Kidney (tissue), 14 donors: Measurements from ENCODE around the gene RAB33B. TPM values are rescaled to one million over a fixed set of nuclear protein-coding genes. Genes with fewer than 3 reads are reported as not detected.

Experiments
- DNase-seq, 5 donors: peaks; one replicate each; pipeline ENCODE4 v3.0.0-alpha.2; 2013 to 2020
- FAIRE-seq: peaks from 2 replicates; lab custom pipeline; 2012; peaks lifted over from hg19 to GRCh38; lab: Jason Lieb, UNC
- H3K27ac ChIP-seq, 2 donors: one replicate each; pipeline ENCODE4 v1.7.0; 2013; ENCODE audit warnings: low read depth in 2 of 2, low read length in 2 of 2, inconsistent platforms in 1 of 2
- H3K27me3 ChIP-seq: one replicate; pipeline ENCODE4 v1.7.1; 2013; ENCODE audit warnings: low read length, inconsistent platforms; ENCODE audit not compliant: control insufficient read depth, insufficient read depth
- H3K36me3 ChIP-seq, 3 donors: one replicate each; pipeline versions ENCODE4 v1.7.0 to v1.7.1; 2013; ENCODE audit warnings: low read length in 3 of 3, control low read depth in 1 of 3, inconsistent platforms in 1 of 3; ENCODE audit not compliant: insufficient read depth in 3 of 3, control insufficient read depth in 2 of 3
- H3K4me1 ChIP-seq, 3 donors: one replicate each; pipeline versions ENCODE4 v1.7.0 to v1.7.1; 2013; ENCODE audit warnings: low read length in 3 of 3, inconsistent platforms in 1 of 3, low read depth in 1 of 3; ENCODE audit not compliant: control insufficient read depth in 2 of 3, insufficient read depth in 2 of 3
- H3K4me3 ChIP-seq, 3 donors: one replicate each; pipeline versions ENCODE4 v1.7.0 to v1.8.1; 2013; ENCODE audit warnings: low read length in 3 of 3, control low read depth in 1 of 3, inconsistent platforms in 1 of 3
- H3K9ac ChIP-seq, 3 donors: one replicate each; pipeline versions ENCODE4 v1.7.0 to v1.7.1; 2013; ENCODE audit warnings: low read length in 3 of 3, control low read depth in 1 of 3, inconsistent platforms in 1 of 3
- H3K9me3 ChIP-seq, 3 donors: one replicate each; pipeline versions ENCODE4 v1.7.0 to v1.7.1; 2013; ENCODE audit warnings: low read length in 3 of 3, control low read depth in 1 of 3, inconsistent platforms in 1 of 3; ENCODE audit not compliant: control insufficient read depth in 2 of 3, insufficient read depth in 1 of 3
- intact Hi-C: fragments of 100-400 bp; cut with DNase I; formaldehyde crosslinking; loops from one replicate; pipeline ENCODE4 v1.11.1; 2022
- polyA plus RNA-seq: library from polyadenylated mRNA; stranded (reverse); fragments of 350-450 nt; fragmentation: Illumina TruSeq; extraction: RNeasy Lipid Tissue Mini Kit (QIAGEN cat#74804); gene quantifications from one replicate; pipeline ENCODE4 v1.2.3, GENCODE V29; 2014; ENCODE audit warnings: low read depth, low replicate concordance; ENCODE audit not compliant: insufficient read depth
- total RNA-seq: library from RNA; stranded (reverse); fragmentation: NEBNext Ultra II Directional; extraction: Animal tissue kit (Norgen Biotek cat#: 25700); gene quantifications from one replicate; pipeline ENCODE4 v1.2.1, GENCODE V29; 2021
- TF ChIP-seq, protein P1 (sequence below): IDR thresholded peaks from 3 replicates; pipeline ENCODE4 v1.5.1; 2012; ENCODE audit warnings: mild to moderate bottlenecking, moderate library complexity, borderline replicate concordance; ENCODE audit not compliant: insufficient read depth; ENCODE audit errors: extremely low read depth
- donor health status: control.
- donor health status: control.
- donor health status: control.
- donor health status: control.
- donor health status: control.
- donor health status: DM: yes; HTN: yes; CAD: no.
- donor health status: Normal renal cell carcinoma (clear cell type).

Gene RAB33B
- total and polyA plus RNA-seq, 2 donors from 2014 or later, result 2.5 to 9.8 TPM

- Histone ChIP-seq H3K36me3 (peaks cover 6 to 11% (median 8%) of the 10 kb centered on the region in 3 donors), H3K27ac (no peak overlapping the region), H3K27me3 (no peaks in the 10 kb centered on the region), H3K4me3 (no peak overlapping the region), H3K9ac (no peak overlapping the region), H3K9me3 (peaks cover 0 to 11% (median 0%) of the 10 kb centered on the region in 3 donors), H3K4me1 (no peaks in the 10 kb centered on the region)
- intact Hi-C loops, result no loop called here
- DNase-seq, result no peak
- no peak for FAIRE-seq
- TF ChIP-seq, protein P1, sequence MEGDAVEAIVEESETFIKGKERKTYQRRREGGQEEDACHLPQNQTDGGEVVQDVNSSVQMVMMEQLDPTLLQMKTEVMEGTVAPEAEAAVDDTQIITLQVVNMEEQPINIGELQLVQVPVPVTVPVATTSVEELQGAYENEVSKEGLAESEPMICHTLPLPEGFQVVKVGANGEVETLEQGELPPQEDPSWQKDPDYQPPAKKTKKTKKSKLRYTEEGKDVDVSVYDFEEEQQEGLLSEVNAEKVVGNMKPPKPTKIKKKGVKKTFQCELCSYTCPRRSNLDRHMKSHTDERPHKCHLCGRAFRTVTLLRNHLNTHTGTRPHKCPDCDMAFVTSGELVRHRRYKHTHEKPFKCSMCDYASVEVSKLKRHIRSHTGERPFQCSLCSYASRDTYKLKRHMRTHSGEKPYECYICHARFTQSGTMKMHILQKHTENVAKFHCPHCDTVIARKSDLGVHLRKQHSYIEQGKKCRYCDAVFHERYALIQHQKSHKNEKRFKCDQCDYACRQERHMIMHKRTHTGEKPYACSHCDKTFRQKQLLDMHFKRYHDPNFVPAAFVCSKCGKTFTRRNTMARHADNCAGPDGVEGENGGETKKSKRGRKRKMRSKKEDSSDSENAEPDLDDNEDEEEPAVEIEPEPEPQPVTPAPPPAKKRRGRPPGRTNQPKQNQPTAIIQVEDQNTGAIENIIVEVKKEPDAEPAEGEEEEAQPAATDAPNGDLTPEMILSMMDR, result no peak
Measured at GRCh38 chr4:139470295-139470694, 16.4 kb downstream of the RAB33B start.

DNA sequence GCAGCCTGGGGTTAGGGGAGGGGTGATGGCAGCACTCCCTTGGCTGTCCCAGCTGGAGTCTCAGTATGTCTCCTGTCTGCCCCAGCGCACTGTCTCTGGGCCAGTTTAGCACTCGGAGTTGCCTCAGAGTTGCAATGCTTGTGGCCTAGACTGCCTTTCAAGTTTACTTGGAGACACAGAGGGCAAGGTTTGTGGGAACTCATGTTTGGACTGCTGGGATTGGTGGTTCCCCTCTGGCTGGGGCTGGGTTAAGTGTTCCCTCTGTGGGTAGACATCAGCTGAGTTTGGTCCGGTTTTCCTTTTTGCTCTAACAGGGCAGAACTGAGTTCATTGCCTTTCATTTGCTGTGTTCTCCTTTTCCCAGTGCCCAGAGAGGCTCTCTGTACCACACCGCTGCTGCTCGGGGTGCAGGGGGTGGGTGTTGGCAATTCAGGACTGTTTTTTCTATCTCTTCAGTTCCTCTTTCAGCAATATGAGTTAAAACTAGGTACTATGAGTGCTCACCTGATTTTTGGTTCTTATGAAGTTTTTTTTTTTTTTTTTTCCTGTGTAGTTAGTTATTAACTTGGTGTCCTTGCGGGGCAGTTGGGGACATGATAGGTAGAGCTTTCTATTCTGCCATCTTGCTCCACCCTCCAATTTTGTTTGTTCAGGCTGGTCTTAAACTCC is 17.2 kb downstream of the RAB33B start:
- no peaks in the 10 kb centered on the region for H3K4me1 ChIP-seq
- no peak overlapping the region for H3K27ac ChIP-seq

GRCh38 chr4:139472852-139473251 is 18.9 kb downstream of the RAB33B start:
- no peaks in the 10 kb centered on the region for H3K27me3 ChIP-seq
- TF ChIP-seq, protein P1, result no peak
- H3K4me3 ChIP-seq, result no peak overlapping the region
- no peak for DNase-seq
- H3K9ac ChIP-seq, result no peak overlapping the region
- H3K9me3 ChIP-seq, result peaks cover 0 to 11% (median 0%) of the 10 kb centered on the region in 3 donors
- no peaks in the 10 kb centered on the region for H3K4me1 ChIP-seq
- intact Hi-C loops, result no loop called here
- no peak overlapping the region for H3K27ac ChIP-seq
- FAIRE-seq, result no peak
- peaks cover 6 to 11% (median 8%) of the 10 kb centered on the region in 3 donors for H3K36me3 ChIP-seq

More for the DNA sequence above, 17.2 kb downstream of the RAB33B start:
- Histone ChIP-seq H3K27me3 (no peaks in the 10 kb centered on the region), H3K9ac (no peak overlapping the region), H3K36me3 (peaks cover 6 to 11% (median 8%) of the 10 kb centered on the region in 3 donors), H3K9me3 (peaks cover 0 to 11% (median 0%) of the 10 kb centered on the region in 3 donors), H3K4me3 (no peak overlapping the region)
- intact Hi-C loops, result no loop called here
- FAIRE-seq (no peak), DNase-seq (no peak)
- TF ChIP-seq, protein P1, result no peak
